GM10266 (cell line): ENCODE measurements around the gene MAP2K7.
A peak's percentile ranks its signal among the peaks of the same experiment; 100 is the strongest.

Source experiments
- DNase-seq: peaks from one replicate; pipeline ENCODE4 v3.0.0; 2012; ENCODE audit errors: extremely low spot score
- CTCF ChIP-seq: IDR thresholded peaks from 2 replicates; pipeline ENCODE4 v1.5.1; 2012; ENCODE audit warnings: mild to moderate bottlenecking, low read depth; ENCODE audit not compliant: control insufficient read depth, insufficient read depth; ENCODE audit errors: missing control alignments

The MAP2K7 gene

GRCh38 chr19:7868671-7869452 lies 34.8 kb upstream of the MAP2K7 start:
- peak; percentile 97 for TF ChIP-seq CTCF
- peak; percentile 96 for DNase-seq

- peak; percentile 90 for DNase-seq
- peak; percentile 4 for TF ChIP-seq CTCF
Observed at GRCh38 chr19:7869453-7869909, 34.2 kb upstream of the MAP2K7 start.

GRCh38 chr19:7869910-7870511 lies 33.7 kb upstream of the MAP2K7 start:
- TF ChIP-seq CTCF: no peak
- DNase-seq: no peak

- peak; percentile 86 for DNase-seq
Observed at GRCh38 chr19:7870571-7871436, 32.9 kb upstream of the MAP2K7 start.

GRCh38 chr19:7871437-7872305 lies 32.0 kb upstream of the MAP2K7 start:
- peak; percentile 92 for DNase-seq
- no peak for TF ChIP-seq CTCF

More at GRCh38 chr19:7870571-7871436, 32.9 kb upstream of the MAP2K7 start:
- TF ChIP-seq CTCF: no peak

GRCh38 chr19:7872306-7873204 lies 31.1 kb upstream of the MAP2K7 start:
- TF ChIP-seq CTCF: no peak
- DNase-seq: no peak
